Esophagus squamous epithelium (tissue), 4 donors: Measurements from ENCODE around the gene CDAN1.

Experiments
- CTCF ChIP-seq, 6 experiments: fragments of 450-650 bp in 4 of 6; fragments of 200-600 bp in 2 of 6; sonication (generic) in 2 of 6; IDR thresholded peaks; one replicate each; pipeline ENCODE4 v1.5.1; 2016 to 2019; ENCODE audit warnings: antibody characterized with exemption in 6 of 6, mild to moderate bottlenecking in 4 of 6, moderate library complexity in 4 of 6
- POLR2A ChIP-seq, 4 donors: fragments of 450-650 bp; IDR thresholded peaks; one replicate each; pipeline ENCODE4 v1.6.1; 2017; ENCODE audit warnings: antibody characterized with exemption in 4 of 4, mild to moderate bottlenecking in 4 of 4, moderate library complexity in 3 of 4

DNA sequence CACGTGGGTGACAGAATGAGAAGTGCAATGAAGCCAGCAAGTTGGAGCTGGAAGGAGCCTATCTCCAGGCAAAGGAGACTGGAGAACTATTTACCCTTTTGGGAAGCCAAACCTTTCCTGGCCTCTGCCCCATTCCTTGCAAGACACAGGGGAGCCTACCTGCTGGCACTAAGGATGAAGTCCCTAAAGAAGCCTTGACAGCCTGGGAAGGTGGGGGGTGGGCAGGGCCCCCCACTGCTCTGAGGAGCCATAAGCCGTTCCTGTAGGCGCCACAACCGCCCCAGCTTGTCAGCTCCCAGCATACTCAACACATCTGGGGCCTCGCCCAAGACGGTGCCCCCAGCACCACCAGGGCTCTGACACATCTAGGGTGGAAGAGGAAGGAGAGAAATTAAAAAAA is 5.5 kb downstream of the CDAN1 start:
- TF ChIP-seq POLR2A (IDR thresholded peaks at IDR 0.05) (no peak), CTCF (IDR thresholded peaks at IDR 0.05) (no peak)
